Measurements from ENCODE around the gene TUBB4B. TPM values are rescaled to one million over a fixed set of nuclear protein-coding genes. Genes with fewer than 3 reads are reported as not detected.
"Not testable (repeated sequence)": the region's sequence is repeated elsewhere in the genome, so short reads cannot be mapped to it uniquely, and the experiment has no call there.

Gene TUBB4B
- total and polyA plus RNA-seq, 2 donors from 2014 or later, result 258 to 394 TPM

DNA sequence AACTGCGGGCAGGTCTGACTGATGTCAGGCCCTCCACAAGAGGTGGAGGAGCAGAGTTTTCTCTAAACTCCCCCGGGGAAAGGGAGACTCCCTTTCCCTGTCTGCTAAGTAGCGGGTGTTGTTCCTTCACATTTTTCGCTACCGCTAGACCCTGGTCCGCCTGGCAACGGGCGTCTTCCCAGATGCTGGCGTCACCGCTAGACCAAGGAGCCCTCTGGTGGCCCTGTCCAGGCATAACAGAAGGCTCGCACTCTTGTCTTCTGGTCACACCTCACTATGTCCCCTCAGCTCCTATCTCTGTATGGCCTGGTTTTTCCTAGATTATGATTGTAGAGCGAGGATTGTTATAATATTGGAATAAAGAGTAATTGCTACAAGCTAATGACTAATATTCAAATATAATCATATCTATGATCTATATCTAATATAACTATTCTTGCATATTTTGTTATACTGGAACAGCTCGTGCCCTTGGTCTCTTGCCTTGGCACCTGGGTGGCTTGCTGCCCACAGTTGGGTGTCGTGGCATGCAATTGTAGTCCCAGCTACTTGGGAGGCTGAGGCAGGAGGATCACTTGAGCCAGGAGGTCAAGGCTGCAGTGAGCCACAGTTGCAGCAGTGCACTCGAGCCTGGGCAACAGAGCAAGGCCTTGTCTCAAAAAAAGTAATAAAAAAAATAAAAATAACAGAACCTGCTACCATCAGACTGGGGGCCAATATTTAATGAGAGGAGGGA is 21.3 kb downstream of the TUBB4B start:
- DNase-seq, result peak in 1 of 5 donors; percentile 70
- H3K27me3 ChIP-seq (ENCODE audit: control insufficient read depth, insufficient read depth, low read length); H3K4me3 ChIP-seq (ENCODE audit: low read length in 3 of 3); H3K27ac ChIP-seq (ENCODE audit: low read depth in 2 of 2, low read length in 2 of 2); H3K9me3 ChIP-seq (ENCODE audit: control insufficient read depth in 2 of 3, insufficient read depth in 1 of 3, low read length in 3 of 3); H3K4me1 ChIP-seq (ENCODE audit: control insufficient read depth in 2 of 3, insufficient read depth in 2 of 3, low read depth in 1 of 3, low read length in 3 of 3); H3K9ac ChIP-seq (ENCODE audit: low read length in 3 of 3); intact Hi-C loops (cut with DNase I); FAIRE-seq: not testable (repeated sequence)
- H3K36me3 ChIP-seq (ENCODE audit: control insufficient read depth in 2 of 3, insufficient read depth in 3 of 3, low read length in 3 of 3), result peaks cover 2 to 12% (median 4%) of the 10 kb centered on the region in 3 donors
- TF ChIP-seq, protein P1, sequence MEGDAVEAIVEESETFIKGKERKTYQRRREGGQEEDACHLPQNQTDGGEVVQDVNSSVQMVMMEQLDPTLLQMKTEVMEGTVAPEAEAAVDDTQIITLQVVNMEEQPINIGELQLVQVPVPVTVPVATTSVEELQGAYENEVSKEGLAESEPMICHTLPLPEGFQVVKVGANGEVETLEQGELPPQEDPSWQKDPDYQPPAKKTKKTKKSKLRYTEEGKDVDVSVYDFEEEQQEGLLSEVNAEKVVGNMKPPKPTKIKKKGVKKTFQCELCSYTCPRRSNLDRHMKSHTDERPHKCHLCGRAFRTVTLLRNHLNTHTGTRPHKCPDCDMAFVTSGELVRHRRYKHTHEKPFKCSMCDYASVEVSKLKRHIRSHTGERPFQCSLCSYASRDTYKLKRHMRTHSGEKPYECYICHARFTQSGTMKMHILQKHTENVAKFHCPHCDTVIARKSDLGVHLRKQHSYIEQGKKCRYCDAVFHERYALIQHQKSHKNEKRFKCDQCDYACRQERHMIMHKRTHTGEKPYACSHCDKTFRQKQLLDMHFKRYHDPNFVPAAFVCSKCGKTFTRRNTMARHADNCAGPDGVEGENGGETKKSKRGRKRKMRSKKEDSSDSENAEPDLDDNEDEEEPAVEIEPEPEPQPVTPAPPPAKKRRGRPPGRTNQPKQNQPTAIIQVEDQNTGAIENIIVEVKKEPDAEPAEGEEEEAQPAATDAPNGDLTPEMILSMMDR (IDR thresholded peaks at IDR 0.05; ENCODE audit: borderline replicate concordance, extremely low read depth, insufficient read depth), result peak; percentile 2

DNA sequence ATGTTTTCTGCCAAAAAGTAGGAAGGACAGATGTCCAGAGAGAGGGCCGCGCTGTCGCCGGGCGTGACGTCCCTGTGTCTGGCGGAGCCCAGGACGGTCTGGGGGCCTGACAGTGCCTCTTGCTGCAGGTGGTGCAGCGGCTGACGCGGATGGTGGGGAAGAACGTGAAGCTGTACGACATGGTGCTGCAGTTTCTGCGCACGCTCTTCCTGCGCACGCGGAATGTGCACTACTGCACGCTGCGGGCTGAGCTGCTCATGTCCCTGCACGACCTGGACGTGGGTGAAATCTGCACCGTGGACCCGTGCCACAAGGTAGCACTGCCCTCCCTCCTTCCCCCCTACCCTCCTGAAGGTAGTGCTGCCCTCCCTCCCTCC is 21.8 kb downstream of the TUBB4B start:
- Histone ChIP-seq H3K27ac (ENCODE audit: low read depth in 2 of 2, low read length in 2 of 2) (no peak overlapping the region), H3K27me3 (ENCODE audit: control insufficient read depth, insufficient read depth, low read length) (no peaks in the 10 kb centered on the region), H3K4me3 (ENCODE audit: low read length in 3 of 3) (no peak overlapping the region), H3K4me1 (ENCODE audit: control insufficient read depth in 2 of 3, insufficient read depth in 2 of 3, low read depth in 1 of 3, low read length in 3 of 3) (peaks cover 0 to 2% (median 0%) of the 10 kb centered on the region in 3 donors), H3K36me3 (ENCODE audit: control insufficient read depth in 2 of 3, insufficient read depth in 3 of 3, low read length in 3 of 3) (peaks cover 2 to 12% (median 4%) of the 10 kb centered on the region in 3 donors), H3K9ac (ENCODE audit: low read length in 3 of 3) (no peak overlapping the region), H3K9me3 (ENCODE audit: control insufficient read depth in 2 of 3, insufficient read depth in 1 of 3, low read length in 3 of 3) (no peaks in the 10 kb centered on the region)
- TF ChIP-seq, protein P1 (IDR thresholded peaks at IDR 0.05; ENCODE audit: borderline replicate concordance, extremely low read depth, insufficient read depth), result no peak
- no peak for FAIRE-seq
- intact Hi-C loops (cut with DNase I), result no loop called here
- DNase-seq, result peak in 1 of 5 donors; percentile 79

DNA sequence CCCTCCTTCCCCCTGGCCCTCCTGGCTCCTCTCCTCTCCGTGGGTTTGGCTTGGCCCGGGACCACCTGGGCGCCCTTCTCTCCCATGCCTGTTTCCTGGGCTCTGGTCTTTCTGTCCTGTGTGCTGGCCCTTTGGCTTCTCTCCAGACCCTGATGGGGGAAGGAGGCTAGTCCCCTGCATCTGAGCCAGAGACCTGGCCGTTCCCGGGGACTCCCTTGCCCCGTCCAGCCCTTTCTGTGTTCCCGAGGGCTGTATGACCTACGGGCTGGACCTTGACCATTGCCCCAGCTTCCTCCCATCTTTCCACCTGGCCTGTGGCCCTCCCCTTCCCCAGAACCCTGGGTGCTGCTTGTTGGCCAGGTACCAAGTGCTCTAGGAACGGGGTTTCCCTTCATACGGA is 22.4 kb downstream of the TUBB4B start:
- peaks cover 2 to 12% (median 4%) of the 10 kb centered on the region in 3 donors for H3K36me3 ChIP-seq (ENCODE audit: control insufficient read depth in 2 of 3, insufficient read depth in 3 of 3, low read length in 3 of 3)
- H3K9ac ChIP-seq (ENCODE audit: low read length in 3 of 3), result no peak overlapping the region
- no peak overlapping the region for H3K4me3 ChIP-seq (ENCODE audit: low read length in 3 of 3)
- H3K4me1 ChIP-seq (ENCODE audit: control insufficient read depth in 2 of 3, insufficient read depth in 2 of 3, low read depth in 1 of 3, low read length in 3 of 3), result peaks cover 0 to 5% (median under 1%) of the 10 kb centered on the region in 3 donors
- DNase-seq (peak in 1 of 5 donors; percentile 66), FAIRE-seq (no peak)
- no peaks in the 10 kb centered on the region for H3K27me3 ChIP-seq (ENCODE audit: control insufficient read depth, insufficient read depth, low read length)
- TF ChIP-seq, protein P1 (IDR thresholded peaks at IDR 0.05; ENCODE audit: borderline replicate concordance, extremely low read depth, insufficient read depth), result no peak
- no peaks in the 10 kb centered on the region for H3K9me3 ChIP-seq (ENCODE audit: control insufficient read depth in 2 of 3, insufficient read depth in 1 of 3, low read length in 3 of 3)
- intact Hi-C loops (cut with DNase I), result no loop called here
- H3K27ac ChIP-seq (ENCODE audit: low read depth in 2 of 2, low read length in 2 of 2), result no peak overlapping the region

Data from kidney (tissue), 14 donors.